WI38 (cell line): Measurements from ENCODE around the gene FTSJ3.

ENCODE experiments used
- H3K4me3 ChIP-seq: 2 replicates; pipeline ENCODE4 v1.5.1; 2011; ENCODE audit warnings: low read depth, mild to moderate bottlenecking, control low read depth, low read length
- TF ChIP-seq, protein P1 (sequence below): IDR thresholded peaks from 2 replicates; pipeline ENCODE4 v1.5.1; 2012; ENCODE audit warnings: low read depth, mild to moderate bottlenecking, control low read depth, low read length

Gene FTSJ3

DNA sequence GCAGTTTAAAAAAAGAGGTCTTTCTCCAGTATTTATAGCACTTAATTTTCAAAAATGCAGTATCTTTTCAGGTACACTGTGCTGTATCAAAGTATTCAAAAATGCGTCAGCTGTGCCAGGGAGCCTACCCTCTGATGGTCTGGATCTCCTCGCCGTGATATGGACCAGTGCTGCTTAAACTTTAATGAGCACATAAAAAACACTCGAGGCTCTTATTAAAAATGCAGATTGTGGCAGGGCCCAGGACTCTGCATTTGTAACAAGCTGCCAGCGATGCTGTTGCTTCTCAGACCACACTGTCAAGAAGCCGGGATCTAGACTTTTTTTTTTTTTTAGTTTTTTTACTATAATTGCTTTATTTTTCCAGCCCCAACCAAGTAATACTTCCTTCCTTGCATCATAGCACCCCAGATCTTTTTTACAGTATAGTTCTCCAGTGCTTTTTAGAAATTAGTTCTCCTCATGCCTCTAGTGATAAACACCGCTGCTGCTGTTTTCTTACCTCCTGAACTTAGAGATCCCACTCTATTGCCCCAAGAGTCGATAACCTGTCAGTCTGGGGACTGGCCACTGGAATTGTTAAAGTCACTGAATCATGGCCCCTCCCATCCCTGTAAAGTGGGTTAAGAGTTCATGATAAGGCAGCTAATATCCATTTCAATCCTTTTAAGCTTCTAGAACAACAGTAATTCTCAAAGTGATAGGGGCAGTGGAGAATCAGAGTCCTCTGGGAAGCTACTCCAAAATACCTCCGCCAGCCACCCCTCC lies 16.6 kb upstream of the FTSJ3 start:
- no peak overlapping the region for H3K4me3 ChIP-seq
- TF ChIP-seq, protein P1, sequence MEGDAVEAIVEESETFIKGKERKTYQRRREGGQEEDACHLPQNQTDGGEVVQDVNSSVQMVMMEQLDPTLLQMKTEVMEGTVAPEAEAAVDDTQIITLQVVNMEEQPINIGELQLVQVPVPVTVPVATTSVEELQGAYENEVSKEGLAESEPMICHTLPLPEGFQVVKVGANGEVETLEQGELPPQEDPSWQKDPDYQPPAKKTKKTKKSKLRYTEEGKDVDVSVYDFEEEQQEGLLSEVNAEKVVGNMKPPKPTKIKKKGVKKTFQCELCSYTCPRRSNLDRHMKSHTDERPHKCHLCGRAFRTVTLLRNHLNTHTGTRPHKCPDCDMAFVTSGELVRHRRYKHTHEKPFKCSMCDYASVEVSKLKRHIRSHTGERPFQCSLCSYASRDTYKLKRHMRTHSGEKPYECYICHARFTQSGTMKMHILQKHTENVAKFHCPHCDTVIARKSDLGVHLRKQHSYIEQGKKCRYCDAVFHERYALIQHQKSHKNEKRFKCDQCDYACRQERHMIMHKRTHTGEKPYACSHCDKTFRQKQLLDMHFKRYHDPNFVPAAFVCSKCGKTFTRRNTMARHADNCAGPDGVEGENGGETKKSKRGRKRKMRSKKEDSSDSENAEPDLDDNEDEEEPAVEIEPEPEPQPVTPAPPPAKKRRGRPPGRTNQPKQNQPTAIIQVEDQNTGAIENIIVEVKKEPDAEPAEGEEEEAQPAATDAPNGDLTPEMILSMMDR = no peak

DNA sequence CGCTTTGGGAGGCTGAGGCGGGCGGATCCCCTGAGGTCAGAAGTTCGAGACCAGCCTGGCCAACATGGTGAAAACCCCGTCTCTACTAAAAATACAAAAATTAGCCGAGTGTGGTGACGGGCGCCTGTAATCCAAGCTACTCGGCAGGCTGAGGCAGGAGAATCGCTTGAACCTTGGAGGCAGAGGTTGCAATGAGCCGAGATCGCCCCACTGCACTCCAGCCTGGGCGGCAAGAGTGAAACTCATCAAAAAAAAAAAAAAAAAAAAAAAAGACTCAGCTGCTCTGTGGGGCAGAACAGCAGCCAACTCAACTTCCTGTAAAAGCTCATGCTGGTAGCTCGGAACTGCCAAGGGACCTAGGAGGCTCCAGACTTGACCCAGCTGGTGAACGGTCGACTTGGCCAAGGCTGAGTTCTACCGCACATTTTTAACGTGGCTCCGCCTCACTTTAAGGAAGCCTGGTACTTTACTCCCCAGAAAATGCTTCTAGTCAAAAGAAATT lies 16.0 kb upstream of the FTSJ3 start:
- peak overlapping the region; percentile 87 for H3K4me3 ChIP-seq

DNA sequence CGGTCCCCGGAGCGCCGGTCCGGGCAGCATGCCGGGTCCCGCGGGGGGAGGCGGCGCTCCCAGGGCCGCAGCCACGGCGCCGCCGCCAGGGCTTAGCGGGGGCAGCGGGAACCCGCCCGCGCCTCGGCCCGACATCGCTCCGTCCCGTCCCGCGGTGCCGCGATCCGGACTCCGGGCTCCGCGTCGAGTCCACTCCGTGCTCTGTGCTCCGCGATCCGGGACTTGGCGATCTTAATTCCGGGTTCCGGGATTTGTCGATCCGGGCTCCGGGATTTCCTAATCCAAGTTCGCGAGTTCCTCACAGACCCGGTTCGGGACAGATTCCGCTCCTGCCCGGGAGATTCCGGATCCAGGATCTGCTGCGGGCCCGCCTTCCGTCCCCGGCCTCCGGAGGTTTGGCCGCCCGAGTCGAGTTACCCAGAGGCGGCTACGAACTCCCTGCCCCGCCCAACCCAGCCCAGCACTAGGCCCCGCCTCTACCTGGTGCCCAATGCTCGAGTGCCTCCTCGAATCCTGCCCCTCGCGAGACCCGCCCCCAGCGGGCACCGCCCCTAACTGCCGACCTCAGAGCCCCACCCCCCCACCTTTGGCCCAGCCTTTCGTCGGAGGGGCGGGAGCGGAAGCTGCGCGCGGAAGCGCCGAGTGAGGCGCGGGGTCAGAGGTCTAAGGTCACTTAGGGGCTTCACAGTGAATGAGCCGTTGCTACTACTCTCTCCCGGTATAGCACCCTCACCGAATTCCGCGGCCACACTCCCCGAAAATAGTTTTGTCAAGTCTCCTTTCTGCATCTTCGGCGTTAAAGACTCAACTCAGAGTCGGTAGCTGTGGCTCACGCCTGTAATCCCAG lies 15.3 kb upstream of the FTSJ3 start, which contains the start of gene SMARCD2:
SMARCD2 (minus strand) TSS at position 146 of the 847 bp plus-strand sequence; CDS start at position 135, 11 bp downstream.
- H3K4me3 ChIP-seq = peak within 1 kb of the TSS; percentile 87
- TF ChIP-seq, protein P1 = no peak

DNA sequence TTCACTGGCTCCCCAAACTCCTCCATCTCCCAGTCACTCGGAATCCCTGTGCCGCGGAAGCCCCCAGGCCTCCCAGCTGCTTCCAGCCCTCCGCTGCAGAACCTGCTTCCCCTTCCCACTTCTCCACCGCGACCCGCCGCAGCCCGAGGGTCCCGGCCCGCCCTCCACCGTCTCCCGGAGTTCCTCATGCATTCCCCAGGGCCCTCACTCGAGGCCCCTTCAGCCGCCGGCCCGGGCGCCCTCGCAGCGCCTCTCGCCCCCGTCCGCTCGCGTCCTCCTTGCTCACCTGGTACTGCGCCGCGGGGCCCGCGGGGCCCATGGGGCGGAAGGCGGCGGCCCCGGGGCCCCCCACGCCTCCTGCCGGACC lies 14.7 kb upstream of the FTSJ3 start:
- H3K4me3 ChIP-seq = peak overlapping the region; percentile 87
- TF ChIP-seq, protein P1 = no peak

DNA sequence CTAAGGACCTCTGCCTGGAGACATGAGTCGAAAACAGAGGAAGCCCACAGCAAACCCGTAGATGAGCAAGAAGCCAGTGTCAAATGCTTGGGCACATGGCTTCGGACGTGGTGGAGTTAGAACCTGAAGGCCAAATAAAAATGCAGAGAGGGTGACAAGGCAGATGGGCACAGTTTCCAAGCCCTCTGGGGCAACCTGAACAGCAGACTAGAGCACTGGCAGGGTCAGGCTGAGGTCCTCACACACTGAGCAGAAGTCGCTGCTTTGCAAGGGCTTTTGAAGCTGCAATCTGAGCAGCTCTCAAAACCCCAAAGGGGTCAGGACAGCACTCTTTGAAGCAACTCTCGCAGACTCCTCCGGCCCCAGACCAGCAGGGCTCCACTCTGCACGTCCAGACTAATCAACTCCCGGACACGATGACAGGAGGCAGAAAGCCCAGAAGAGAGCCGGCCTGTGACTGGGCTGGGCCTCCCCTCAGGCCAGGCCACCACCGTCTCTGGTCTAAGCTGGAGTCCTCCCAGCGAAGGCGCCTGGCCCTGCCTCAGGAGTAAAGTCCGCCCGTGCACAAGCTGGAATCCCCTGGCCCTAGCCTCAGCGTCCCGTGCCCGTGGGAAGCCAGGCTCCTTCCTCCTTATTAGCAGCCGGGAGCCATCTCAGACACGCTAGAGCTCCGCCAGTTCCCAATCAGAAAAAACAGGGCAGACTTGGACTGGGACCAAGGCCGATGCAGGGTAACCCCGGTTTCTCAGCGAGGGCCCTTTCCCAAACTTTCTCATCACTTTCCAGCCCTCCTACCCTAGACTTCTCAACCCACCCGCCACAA lies 14.1 kb upstream of the FTSJ3 start:
- peak overlapping the region; percentile 87 for H3K4me3 ChIP-seq
- TF ChIP-seq, protein P1 = no peak

DNA sequence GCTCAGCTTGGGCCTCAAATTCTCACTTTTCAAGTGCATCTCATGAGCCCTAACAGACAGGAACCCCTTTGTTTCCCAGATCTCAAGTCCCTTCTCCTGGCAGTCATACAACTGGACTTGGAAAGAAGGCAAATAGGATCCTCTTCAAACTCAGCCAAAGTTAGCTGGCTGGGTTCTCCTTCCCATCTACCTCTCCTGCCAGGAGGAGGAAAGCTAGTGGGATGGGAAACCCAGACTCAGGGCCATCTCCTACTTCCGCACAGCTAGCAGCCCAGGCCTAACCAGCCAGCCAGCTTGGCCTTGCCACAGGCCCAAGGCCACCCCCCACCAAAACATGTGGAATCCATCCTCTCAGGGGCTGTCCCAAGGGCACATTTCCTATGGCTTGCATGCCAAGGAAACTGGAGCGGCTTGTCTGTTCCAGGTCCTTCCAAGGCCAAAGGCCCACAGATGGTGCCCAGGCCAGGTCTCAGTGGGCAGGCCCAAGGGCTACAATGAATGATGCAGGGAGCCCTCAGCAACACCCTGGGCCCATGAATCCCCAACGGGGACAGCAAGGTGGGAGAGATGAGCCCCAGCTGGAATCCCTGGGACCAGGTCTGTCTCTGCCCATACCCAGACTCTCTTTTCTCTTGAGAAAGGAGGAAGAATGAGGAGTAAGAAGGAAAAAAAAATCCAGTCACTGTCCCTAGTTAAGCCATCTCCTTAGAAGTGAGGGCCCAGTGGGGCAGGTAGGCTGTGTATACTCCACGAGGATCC lies 13.3 kb upstream of the FTSJ3 start:
- peak overlapping the region; percentile 87 for H3K4me3 ChIP-seq
- TF ChIP-seq, protein P1 = no peak

DNA sequence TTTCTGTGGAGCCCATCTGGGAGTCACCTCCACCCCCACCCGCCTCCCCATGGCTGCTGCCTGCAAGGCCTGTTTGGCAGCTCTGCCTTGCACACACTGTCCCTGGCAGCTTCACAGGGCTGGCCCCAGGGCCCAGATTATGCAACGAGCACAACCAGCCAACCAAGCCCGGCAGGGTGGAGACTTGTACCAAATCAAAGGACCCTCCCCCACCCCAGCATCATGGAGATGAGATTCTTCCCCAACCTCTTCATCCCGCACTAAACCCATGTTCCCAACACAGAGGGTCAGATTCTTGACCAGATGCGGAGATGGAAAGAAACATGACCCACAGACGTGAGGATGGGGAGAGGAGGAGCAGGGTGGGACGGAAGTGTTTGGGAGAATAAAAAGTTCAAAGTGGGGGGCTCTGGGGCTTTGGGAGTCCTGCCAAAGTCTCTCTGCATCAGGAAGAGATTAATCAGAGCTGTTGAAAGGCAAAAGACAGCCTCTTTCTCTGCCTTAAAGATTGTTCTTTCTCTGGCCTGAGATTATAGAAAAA lies 11.2 kb upstream of the FTSJ3 start:
- no peak overlapping the region for H3K4me3 ChIP-seq
- TF ChIP-seq, protein P1 = no peak
